ENCODE measurements around the gene BICC1. TPM values are rescaled to one million over a fixed set of nuclear protein-coding genes. Genes with fewer than 3 reads are reported as not detected.

BICC1 gene
- total and polyA plus RNA-seq, 2 of the 4 experiments (the other 2 are of a cell fraction), result 5.7 to 42.5 TPM

DNA sequence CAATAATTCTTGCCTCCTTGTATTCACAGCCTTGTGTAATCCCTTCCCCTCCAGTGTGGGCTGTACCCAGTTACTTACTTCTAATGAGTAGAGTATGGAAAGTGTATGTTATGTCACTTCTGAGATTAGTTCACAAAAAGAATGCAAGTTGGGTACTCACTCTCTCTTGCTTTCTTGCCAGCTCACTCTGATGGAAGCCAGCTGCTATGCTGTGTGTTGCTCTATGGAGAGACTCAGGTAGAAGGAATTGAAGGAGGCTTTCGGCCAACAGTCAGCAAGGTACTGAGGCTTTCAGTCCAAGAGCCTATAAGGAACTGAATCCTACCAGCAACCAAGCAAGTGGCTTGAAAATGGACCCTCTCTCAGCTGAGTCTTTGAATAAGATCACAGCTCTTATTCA, 9.7 kb upstream of the BICC1 start:
- no peaks in the 10 kb centered on the region for H3K27me3 ChIP-seq (ENCODE audit: control insufficient read depth, insufficient read depth, low read length)
- no peaks in the 10 kb centered on the region for H3K36me3 ChIP-seq (ENCODE audit: control insufficient read depth, insufficient read depth, low read length)
- H3K9me1 ChIP-seq (ENCODE audit: insufficient read depth, low read length), result no peaks in the 10 kb centered on the region
- H2BK20ac ChIP-seq (ENCODE audit: low read depth, low read length), result no peak overlapping the region
- no TSS peak for BruUV-seq (replicated peaks)
- no peaks in the 10 kb centered on the region for H4K20me1 ChIP-seq (ENCODE audit: insufficient read depth, low read length)
- peak; percentile 59 for DNase-seq
- H3K23ac ChIP-seq (ENCODE audit: low read depth, low read length), result no peak overlapping the region
- in situ Hi-C loops (cut with MboI; ENCODE audit: low sequenced_read_pairs), result no loop called here
- H2BK15ac ChIP-seq (ENCODE audit: low read depth, low read length), result no peak overlapping the region
- no peak overlapping the region for H3K4me3 ChIP-seq (ENCODE audit: insufficient read depth, low read depth, low read length)
- intact Hi-C loops (cut with micrococcal nuclease), result no loop called here
- peak overlapping the region; percentile 37; the same call in 1 of the 2 replicates for H3K4ac ChIP-seq (ENCODE audit: low read depth, low read length)
- no peak overlapping the region for H3K18ac ChIP-seq (ENCODE audit: low read depth, low read length)
- POLR2A ChIA-PET (ENCODE audit: unreplicated experiment), result no interaction called here
- no peak overlapping the region for H2AFZ ChIP-seq (replicated peaks; ENCODE audit: low read length, poor library complexity)
- peaks cover 2% of the 10 kb centered on the region; the same call in 1 of the 2 replicates for H3K4me1 ChIP-seq (ENCODE audit: control insufficient read depth, insufficient read depth, low read length)
- no peak overlapping the region for H3K9ac ChIP-seq (ENCODE audit: low read depth, low read length)
- H3K9me3 ChIP-seq (ENCODE audit: control insufficient read depth, insufficient read depth, low read length), result no peaks in the 10 kb centered on the region
- no CpG with 5 or more reads among the region's 1 CpG for WGBS, 2 experiments (ENCODE audit: extremely low coverage in 2 of 2, insufficient read length in 1 of 2)
- H3K4me2 ChIP-seq (ENCODE audit: low read depth, low read length), result no peak overlapping the region
- H3K79me1 ChIP-seq (ENCODE audit: low read depth in 1 of 2, low read length in 2 of 2), result no peaks in the 10 kb centered on the region
- CTCF ChIA-PET, result interaction anchor here (0.9 kb wide), 1 partner anchor 14 kb away, joined by 3 read pairs; no protein-coding TSS in a partner anchor
- H4K8ac ChIP-seq (ENCODE audit: low read depth in 2 of 2, low read length in 2 of 2), result no peak overlapping the region
- no peak overlapping the region for H2BK5ac ChIP-seq (ENCODE audit: low read depth, low read length, poor library complexity, severe bottlenecking)
- no peak for TF ChIP-seq RAD21 (IDR thresholded peaks at IDR 0.05; ENCODE audit: low read length)
- no peak for TF ChIP-seq NFE2L2 (IDR thresholded peaks at IDR 0.05; ENCODE audit: low read depth, low read length)
- TF ChIP-seq SMC3 (IDR thresholded peaks at IDR 0.05; ENCODE audit: low read depth, low read length), result no peak
- ATAC-seq (ENCODE audit: low read depth), result no peak; the same call in 1 of the 2 replicates
- no peak overlapping the region for H2AK9ac ChIP-seq (replicated peaks; ENCODE audit: low read depth, low read length, poor library complexity)
- peak overlapping the region; percentile 8; the same call in 1 of the 2 replicates for H2BK120ac ChIP-seq (ENCODE audit: low read depth, low read length)
- H3K56ac ChIP-seq (ENCODE audit: extremely low read depth, insufficient read depth, low read length), result no peak overlapping the region
- H4K91ac ChIP-seq (ENCODE audit: insufficient read depth, low read depth, low read length), result no peak overlapping the region
- no peak overlapping the region for H3K14ac ChIP-seq (replicated peaks; ENCODE audit: low read depth, low read length)
- dilution Hi-C loops (cut with HindIII; ENCODE audit: low sequenced_read_pairs, unreplicated experiment), result no loop called here
- no peak overlapping the region for H2AK5ac ChIP-seq (ENCODE audit: low read depth, low read length)
- H4K5ac ChIP-seq (ENCODE audit: low read depth, low read length), result no peak overlapping the region
- H3K27ac ChIP-seq (ENCODE audit: insufficient read depth, low read length), result no peak overlapping the region

All from IMR-90 (cell line).